Measurements from ENCODE around the gene AMOTL2.

Gene AMOTL2

DNA sequence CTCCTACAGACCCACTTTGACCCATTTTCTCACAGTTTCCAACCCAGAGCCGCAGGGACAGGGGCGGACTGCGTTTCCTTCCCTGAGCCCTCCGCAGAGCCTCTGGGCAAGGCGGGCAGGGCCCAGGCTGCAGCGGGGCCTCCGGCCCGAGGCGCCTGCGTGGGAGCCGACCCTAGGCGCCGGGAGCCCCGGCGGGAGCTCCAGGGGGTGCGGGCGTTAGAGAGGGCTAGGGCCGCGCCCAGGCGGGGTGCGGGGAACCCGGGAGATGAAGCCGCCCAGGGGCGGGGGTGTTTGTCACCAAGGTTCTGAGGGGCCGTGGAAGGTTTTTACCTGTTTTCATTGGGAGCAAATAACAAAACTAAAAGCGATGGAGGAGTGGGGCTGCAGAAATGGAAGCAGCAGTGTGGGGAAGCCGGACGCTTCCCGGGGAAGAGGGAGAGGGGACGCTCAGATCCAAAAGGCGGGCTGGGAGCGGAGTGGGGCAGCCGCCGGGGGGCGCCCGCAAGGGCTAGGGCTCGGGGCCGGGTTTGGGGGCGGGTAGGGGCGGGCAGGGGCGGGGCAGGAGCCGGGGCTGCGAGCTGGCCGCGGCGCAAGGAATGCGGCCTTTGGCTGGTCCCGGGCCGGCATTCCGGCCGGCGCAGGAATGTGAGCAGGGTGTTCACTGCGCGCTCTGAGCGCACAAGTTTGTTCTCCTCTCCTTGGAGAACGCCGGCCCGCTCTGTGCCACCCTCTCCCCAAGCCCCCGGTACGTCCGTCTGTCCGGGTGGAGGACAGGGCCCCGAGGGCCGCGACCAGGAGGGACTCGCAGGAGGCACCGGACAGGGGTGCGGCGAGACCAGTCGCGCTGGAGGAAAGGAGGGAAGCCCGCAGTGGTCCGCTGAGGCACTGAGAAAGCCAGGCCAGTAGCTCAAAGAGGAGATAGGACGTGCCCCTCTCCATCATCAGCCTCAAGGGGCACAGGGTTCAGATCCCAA lies 61.1 kb downstream of the AMOTL2 start:
- no peak for DNase-seq

DNA sequence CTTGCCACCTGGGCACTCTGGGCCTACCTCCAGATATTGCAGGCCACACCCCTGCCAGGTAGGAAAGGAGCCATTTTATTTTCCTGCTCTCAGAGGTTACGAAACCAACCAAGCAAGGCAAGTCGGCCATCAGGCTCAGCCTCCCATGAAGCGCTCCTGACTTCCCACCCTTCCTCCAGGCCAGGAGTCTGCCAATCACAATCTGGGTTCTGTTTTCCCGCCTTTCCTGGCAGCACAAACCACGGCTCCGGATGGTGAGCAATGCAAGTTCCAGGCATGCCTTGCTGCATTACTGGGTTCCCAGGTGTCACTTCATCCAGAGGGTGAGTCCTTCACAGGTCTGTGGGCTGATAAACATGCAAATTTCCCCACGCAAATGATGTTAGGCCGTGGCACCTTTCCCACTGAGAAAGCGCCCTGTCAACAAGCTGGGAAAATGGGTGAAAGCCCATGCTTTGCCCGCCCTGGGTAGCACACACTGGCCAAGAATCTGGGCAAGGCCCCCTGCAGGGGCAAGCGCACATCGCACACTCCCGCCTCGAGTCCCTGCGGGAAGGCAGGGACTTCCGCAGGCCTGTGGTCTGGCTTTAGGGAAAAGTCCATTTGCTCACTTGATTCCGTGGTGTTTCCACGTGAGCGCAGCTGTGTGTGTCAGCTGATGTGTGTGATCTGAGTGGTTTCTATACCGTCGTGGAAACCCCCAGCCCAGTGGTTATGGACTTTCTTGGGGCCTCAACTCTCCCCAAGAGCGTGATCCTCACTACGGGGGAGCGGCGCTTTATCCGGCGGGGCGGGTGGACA lies 62.0 kb downstream of the AMOTL2 start:
- DNase-seq = no peak

DNA sequence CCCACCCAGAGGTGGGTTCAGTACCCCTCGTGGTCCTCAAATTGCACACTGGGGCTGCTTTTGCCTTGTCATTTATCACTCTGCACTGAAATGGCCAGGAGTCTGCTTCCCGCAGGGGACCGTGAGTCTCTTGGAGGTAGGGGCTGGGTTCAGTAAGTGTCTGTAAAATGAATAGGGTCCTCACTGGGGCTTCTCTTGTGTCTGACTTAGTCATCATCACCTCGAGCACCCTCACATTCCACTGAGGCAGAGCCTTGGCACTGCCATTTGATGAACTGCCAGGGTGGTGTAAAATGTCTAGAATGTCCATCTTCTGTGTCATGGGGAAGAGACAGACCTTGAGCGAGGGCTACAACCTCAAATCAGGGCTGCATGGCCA lies 62.6 kb downstream of the AMOTL2 start:
- no peak for DNase-seq

DNA sequence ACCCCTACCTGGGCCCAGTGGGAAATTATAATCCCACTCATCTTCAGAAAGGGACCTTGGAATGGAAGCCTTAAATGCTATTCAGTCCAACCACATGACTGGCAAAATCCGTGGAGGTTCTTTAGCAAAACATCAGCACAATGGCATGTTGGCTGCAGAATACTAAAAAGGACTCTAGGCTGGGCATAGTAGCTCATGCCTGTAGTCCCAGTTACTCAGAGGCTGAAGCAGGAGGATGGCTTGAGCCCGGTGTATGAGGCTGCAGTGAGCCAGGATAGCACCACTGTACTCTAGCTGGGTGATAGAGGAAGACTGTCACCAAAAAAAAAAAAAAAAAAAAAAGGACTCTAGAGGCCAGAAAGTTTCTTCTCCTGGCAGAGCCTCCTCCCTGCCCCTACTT lies 63.0 kb downstream of the AMOTL2 start:
- DNase-seq = no peak

DNA sequence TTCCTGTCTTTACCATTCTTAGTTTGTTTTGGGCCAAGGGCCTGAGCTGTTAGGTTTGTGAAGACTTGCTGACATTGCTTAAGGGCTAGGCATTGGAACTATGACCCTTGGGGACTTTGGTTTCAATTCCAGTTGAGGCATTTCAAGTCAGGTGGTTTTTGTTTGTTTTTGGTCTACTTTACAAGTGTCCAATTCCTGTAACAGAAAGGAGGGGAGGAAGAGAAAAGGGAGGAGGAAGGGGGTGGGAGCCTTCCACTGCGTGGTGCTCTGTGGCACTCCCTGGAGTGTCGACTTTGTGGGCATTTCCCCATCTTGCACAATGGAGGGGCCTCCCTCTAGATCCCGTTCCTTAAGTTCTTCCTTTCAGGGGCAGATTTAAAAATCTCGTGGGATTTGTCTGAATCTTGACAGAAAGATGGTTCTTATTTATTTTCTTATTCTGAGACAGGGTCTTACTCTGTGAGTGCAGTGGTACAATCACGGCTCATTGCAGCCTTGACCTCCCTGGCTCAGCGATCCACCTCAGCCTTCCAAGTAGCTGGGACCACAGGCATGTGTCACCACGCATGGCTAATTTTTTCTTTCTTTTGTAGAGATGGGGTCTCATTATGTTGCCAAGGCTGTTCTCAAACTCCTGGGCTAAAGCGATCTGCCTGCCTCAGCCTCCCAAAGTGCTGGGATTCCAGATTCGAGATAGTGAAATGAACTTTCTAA lies 64.1 kb downstream of the AMOTL2 start:
- DNase-seq = no peak

DNA sequence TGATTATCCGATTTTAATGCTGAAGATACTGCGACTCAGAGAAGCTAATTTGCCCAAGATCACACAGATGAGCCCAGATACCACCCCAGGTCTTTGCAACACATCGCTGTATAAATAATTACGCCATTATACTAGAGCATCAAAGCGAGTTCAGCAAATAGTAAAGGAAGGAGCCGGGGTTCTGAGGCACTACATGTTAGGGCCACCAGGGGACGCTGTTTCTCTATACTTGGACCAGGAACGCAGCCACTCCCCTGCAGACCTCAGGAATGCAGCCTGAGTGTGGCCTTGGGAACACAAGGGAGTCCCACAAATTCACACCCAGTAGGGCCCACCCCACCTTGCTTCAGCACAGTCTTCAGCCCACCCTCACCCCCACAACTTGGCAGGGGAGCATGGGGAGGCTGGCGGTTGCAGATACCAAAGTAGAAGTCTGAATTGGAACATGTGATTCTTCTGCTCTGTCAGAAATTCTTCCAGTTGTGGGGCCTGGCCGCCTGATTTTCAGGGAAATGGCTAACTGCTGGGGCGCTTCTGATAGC lies 65.8 kb downstream of the AMOTL2 start:
- peak; percentile 33 to 70 for DNase-seq

DNA sequence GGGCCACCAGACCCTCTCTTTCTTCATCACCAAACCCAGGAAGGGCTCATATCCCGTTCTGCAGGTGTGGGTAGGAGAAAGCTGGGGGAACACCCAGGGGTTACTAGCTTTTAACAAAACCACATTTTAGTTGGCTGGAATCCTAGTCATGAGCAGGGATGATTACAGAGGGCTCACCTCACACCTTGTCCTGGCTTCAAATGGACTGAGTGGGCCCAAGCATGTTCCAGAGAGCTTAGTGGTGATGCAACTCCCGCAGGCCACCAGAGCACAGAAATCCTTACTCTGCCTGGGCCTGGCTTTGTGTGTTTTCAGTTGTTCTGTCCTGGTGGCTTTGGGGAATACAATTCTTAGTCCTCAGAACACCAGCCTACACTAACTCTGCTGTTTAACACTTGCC lies 66.8 kb downstream of the AMOTL2 start:
- no peak for DNase-seq

DNA sequence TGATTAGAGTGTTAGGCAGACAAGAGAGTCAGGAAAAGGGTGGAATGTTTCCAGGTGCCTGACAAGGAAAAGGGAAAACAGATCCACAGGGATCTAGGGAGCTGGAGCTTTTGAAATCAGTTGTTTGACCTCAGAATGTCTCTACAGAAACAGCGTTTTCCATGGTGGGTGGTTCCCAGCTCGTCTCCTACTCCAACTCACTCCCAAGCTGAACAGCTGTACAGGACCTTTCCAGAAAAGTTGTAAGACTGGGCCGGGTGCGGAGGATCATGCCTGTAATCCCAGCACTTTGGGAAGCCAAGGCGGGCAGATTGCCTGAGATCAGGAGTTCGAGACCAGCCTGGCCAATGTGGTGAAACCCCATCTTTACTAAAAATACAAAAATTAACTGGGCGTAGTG lies 67.9 kb downstream of the AMOTL2 start:
- no peak for DNase-seq

Measured in NCI-H524 (cell line).